NB4 (cell line): ENCODE results near the gene CLCN7.

Experiments
- DNase-seq: peaks from one replicate; pipeline ENCODE4 v3.0.0; 2010; ENCODE audit warnings: low read depth
- H3K4me3 ChIP-seq: one replicate; pipeline ENCODE4 v1.5.1; 2011; ENCODE audit warnings: mild to moderate bottlenecking, low read depth, low read length, moderate library complexity
- MYC ChIP-seq: IDR thresholded peaks from 2 replicates; pipeline ENCODE4 v1.6.1; 2011; ENCODE audit warnings: low read depth, low read length
- POLR2A ChIP-seq: IDR thresholded peaks from 2 replicates; pipeline ENCODE4 v1.6.1; 2011; ENCODE audit warnings: mild to moderate bottlenecking; ENCODE audit not compliant: insufficient read length; ENCODE audit errors: extremely low read depth
- TF ChIP-seq, protein P1 (sequence below): IDR thresholded peaks from one replicate; pipeline ENCODE4 v1.5.1; 2012; ENCODE audit warnings: low read depth, low read length
- TF ChIP-seq, protein P2 (sequence below): IDR thresholded peaks from 2 replicates; pipeline ENCODE4 v1.6.1; 2011; ENCODE audit warnings: low read depth, low read length

The CLCN7 gene

DNA sequence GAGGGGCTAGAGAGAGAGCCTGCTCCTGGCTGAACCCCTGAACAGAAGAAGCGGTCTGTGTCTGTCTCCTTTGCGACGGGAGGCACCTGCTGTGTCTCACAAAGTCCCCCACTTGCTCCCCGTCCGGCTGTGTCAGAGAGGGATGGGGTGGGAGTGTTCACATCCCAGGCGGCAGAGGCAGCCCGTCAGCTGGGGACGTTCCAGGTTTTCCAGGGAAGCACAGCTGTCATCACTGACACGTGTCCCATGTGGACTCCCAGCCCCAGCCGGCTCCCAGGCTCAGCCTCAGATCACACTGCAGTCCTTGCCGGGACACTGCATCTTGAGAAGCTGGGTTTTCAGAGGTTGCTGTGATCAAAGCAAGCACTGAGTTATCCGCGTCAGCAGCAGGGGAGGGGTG is 19.9 kb upstream of the CLCN7 start:
- TF ChIP-seq POLR2A: no peak
- TF ChIP-seq, protein P1, sequence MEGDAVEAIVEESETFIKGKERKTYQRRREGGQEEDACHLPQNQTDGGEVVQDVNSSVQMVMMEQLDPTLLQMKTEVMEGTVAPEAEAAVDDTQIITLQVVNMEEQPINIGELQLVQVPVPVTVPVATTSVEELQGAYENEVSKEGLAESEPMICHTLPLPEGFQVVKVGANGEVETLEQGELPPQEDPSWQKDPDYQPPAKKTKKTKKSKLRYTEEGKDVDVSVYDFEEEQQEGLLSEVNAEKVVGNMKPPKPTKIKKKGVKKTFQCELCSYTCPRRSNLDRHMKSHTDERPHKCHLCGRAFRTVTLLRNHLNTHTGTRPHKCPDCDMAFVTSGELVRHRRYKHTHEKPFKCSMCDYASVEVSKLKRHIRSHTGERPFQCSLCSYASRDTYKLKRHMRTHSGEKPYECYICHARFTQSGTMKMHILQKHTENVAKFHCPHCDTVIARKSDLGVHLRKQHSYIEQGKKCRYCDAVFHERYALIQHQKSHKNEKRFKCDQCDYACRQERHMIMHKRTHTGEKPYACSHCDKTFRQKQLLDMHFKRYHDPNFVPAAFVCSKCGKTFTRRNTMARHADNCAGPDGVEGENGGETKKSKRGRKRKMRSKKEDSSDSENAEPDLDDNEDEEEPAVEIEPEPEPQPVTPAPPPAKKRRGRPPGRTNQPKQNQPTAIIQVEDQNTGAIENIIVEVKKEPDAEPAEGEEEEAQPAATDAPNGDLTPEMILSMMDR: no peak
- TF ChIP-seq, protein P2, sequence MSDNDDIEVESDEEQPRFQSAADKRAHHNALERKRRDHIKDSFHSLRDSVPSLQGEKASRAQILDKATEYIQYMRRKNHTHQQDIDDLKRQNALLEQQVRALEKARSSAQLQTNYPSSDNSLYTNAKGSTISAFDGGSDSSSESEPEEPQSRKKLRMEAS: no peak
- TF ChIP-seq MYC: no peak
- no peak overlapping the region for H3K4me3 ChIP-seq
- no peak for DNase-seq

DNA sequence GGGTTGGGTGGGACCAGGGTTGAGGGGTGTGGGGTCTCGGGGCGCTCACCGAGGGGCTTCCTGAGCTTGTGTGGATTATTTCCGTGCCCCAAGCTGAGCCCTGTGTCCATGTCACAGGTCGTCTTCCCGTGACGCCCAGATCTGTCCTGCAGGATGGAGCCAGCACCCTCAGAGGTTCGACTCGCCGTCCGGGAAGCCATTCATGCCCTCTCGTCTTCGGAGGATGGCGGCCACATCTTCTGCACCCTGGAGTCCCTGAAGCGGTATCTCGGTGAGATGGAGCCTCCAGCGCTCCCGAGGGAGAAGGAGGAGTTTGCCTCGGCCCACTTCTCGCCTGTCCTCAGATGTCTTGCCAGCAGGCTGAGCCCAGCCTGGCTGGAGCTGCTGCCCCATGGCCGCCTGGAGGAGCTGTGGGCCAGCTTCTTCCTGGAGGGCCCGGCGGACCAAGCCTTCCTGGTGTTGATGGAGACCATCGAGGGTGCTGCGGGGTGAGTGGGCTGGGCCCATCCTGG is 19.4 kb upstream of the CLCN7 start:
- peak overlapping the region; percentile 64 for H3K4me3 ChIP-seq
- peak; percentile 25 for DNase-seq

DNA sequence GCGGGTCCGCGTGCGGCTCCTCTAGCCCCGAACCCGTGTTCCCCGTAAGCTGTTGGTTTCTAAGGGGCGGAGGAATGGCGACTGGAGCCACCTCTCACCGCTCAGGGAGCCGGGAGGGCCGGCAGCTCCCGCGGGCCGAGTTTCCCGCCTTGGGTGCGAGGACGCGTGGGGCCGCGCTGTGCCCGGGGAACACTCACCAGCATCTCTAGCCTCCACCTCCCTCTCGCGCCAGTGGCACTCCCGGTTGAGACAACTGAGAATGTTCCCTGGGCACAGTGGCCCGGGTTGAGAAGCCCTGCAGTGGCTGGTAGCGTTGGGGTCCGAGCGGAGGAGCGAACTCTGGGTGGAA is 18.9 kb upstream of the CLCN7 start:
- no peak for TF ChIP-seq POLR2A
- H3K4me3 ChIP-seq: peak overlapping the region; percentile 64
- no peak for DNase-seq

More for the DNA sequence above, 19.4 kb upstream of the CLCN7 start:
- TF ChIP-seq, protein P2: no peak
- TF ChIP-seq, protein P1: no peak
- TF ChIP-seq POLR2A: no peak
- no peak for TF ChIP-seq MYC

DNA sequence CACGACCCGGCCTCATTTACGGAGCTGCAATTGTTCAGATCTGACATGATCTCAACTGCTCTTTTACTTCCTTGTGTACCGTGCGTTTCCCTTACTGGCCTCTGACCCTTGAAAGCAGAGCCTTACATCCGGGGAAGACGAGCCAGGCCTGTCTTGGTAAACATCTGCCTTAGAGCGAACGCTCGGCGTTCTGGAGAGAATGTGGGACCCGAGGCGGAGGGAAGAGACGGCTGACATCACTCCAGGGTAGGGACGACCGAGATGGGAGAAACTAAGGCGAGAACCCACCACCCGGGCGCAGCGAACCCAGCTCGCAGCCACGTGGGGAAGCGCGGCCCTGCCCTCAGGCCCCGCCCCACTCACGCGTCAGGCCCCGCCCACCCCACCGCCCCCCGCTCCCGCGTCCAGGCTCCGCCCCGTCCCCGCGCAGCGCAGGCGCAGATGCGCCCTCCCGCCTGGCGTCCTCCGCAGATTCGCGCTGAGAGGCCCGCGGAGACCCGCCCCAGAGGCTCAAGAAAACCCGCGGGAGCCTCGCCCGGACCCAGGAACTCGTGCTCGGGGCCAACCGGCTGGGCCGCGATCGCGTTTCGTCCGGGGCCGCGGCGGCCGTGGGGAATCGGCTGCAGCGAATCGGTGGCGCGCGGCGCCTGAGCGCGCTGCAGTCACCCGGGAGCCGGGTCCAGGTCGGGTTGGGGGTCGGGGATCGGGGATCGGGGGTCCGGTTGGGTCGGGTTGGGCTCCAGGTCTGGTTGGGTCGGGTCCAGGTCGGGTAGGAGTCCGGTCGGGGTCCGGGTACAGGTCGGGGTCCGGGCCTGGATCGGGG is 18.3 kb upstream of the CLCN7 start, which contains the start of gene TELO2:
Gene TELO2, plus strand, starts transcription at position 438 of the 823 bp plus-strand sequence. CDS start 922 bp downstream, outside the sequence.
- DNase-seq: peak; percentile 81
- peak within 1 kb of the TSS; percentile 79 for H3K4me3 ChIP-seq
- TF ChIP-seq POLR2A (peak; percentile 25), MYC (peak; percentile 86)
- TF ChIP-seq, protein P1: no peak
- TF ChIP-seq, protein P2: peak; percentile 82

DNA sequence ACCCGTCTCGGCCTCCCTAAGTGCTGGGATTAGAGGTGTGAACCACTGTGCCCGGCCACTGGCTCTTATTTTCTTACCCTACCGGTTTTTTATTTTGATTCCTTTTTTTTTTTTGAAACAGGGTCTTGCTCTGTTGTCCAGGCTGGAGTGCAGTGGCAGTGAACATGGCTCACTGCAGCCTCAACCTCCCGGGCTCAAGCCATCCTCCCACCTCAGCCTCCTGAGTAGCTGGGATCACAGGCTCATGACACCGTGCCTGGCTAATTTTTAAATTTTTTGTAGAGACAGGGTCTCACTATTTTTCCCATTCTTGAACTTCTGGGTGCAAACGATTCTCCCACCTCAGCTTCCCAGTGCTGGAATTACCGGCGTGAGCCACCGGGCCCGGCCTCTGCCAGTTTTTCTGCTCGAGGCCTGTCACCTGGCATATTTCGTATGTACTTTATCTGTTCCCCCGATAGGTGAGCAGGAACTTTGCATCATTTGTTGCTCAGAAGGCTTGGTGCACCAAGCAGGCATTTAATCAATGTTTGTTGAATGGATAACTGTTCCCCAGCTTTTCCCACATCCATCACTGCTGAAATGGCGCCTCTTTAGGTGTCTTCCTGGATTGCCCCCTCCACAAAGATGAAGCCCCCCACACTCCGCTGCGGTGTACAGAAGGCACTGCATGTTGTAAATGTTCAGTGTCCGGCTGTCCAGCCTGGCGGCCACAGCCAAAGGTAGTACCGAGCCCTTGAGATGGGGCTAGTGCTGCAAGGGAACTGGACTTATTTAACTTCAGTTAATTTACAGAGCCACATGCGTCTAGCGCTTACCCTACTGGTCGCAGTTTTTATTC is 17.5 kb upstream of the CLCN7 start:
- TF ChIP-seq, protein P1: no peak
- TF ChIP-seq, protein P2: no peak
- TF ChIP-seq POLR2A: peak; percentile 4
- H3K4me3 ChIP-seq: peak overlapping the region; percentile 79
- peak; percentile 32 for DNase-seq

DNA sequence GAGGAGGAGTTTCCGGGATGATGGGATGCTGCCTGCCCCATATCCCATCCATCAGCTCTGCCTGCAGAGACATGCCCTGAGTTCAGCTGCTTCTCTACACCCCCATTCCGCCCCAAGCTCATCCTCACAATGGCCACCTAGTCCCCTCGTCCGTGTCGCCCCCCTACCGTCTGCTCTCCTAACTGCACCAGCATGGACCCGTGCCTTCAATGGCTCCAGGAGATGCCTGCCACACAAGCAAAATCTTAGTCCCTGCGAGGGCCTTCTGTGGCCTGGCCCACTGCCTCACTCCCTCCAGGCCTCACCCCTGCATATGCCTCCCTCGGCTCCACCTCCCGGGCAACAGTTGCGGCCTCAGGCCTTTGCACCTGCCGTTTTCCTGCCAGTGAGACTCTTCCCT is 16.5 kb upstream of the CLCN7 start:
- H3K4me3 ChIP-seq: peak overlapping the region; percentile 79
- TF ChIP-seq POLR2A (peak; percentile 28), MYC (peak; percentile 75)
- TF ChIP-seq, protein P2: peak; percentile 14
- TF ChIP-seq, protein P1: peak; percentile 47
- peak; percentile 87 for DNase-seq
